Activated naive CD4-positive, alpha-beta T cell treated with anti-CD3 and anti-CD28 coated beads for 36 hours (primary cell): Measurements from ENCODE around the gene KCND3. TPM values are rescaled to one million over a fixed set of nuclear protein-coding genes. Genes with fewer than 3 reads are reported as not detected.

Experiments used
- CTCF ChIA-PET: fragments of 350-600 bp; sonication (Branson Sonifier 250); formaldehyde crosslinking; loops from one replicate; lab custom pipeline; 2021; ENCODE audit warnings: antibody characterized with exemption; lab: Charles Lee
- DNase-seq: peaks from one replicate; pipeline ENCODE4 v3.0.0-alpha.2; 2020
- H3K27ac Mint-ChIP-seq: one replicate; pipeline ENCODE4 v1.8.0; 2021; ENCODE audit warnings: mild to moderate bottlenecking, mixed read lengths
- H3K27me3 Mint-ChIP-seq: one replicate; pipeline ENCODE4 v1.8.0; 2021; ENCODE audit warnings: low read depth, mixed read lengths
- H3K36me3 Mint-ChIP-seq: one replicate; pipeline ENCODE4 v1.8.0; 2021; ENCODE audit warnings: low read depth, mixed read lengths
- H3K4me1 Mint-ChIP-seq: one replicate; pipeline ENCODE4 v1.8.0; 2021; ENCODE audit warnings: low read depth, mixed read lengths
- H3K4me3 Mint-ChIP-seq: one replicate; pipeline ENCODE4 v1.8.0; 2021; ENCODE audit warnings: mild to moderate bottlenecking, moderate library complexity, mixed read lengths
- H3K9me3 Mint-ChIP-seq: one replicate; pipeline ENCODE4 v1.8.0; 2021; ENCODE audit warnings: mixed read lengths
- intact Hi-C: fragments of 100-400 bp; cut with micrococcal nuclease; formaldehyde crosslinking; loops from one replicate; pipeline ENCODE4 v1.15.1; 2023
- total RNA-seq, 2 experiments: library from RNA; stranded (reverse); gene quantifications; one replicate each; pipeline ENCODE4 v1.2.3, GENCODE V29; 2021

KCND3 gene
- total RNA-seq, 2 experiments from 2014 or later, result not detected

GRCh38 chr1:111861523-111861922 lies 127.9 kb downstream of the KCND3 start:
- no peaks in the 10 kb centered on the region for H3K9me3 Mint-ChIP-seq
- no peak overlapping the region for H3K4me3 Mint-ChIP-seq
- H3K4me1 Mint-ChIP-seq, result peaks cover 4% of the 10 kb centered on the region
- CTCF ChIA-PET, result no interaction called here
- DNase-seq, result no peak
- H3K27ac Mint-ChIP-seq, result no peak overlapping the region
- no peaks in the 10 kb centered on the region for H3K36me3 Mint-ChIP-seq
- H3K27me3 Mint-ChIP-seq, result peaks cover 14% of the 10 kb centered on the region
- intact Hi-C loops, result no loop called here

- DNase-seq, result no peak
- no peaks in the 10 kb centered on the region for H3K4me1 Mint-ChIP-seq
- CTCF ChIA-PET, result no interaction called here
- no peaks in the 10 kb centered on the region for H3K36me3 Mint-ChIP-seq
- H3K27me3 Mint-ChIP-seq, result peaks cover 6% of the 10 kb centered on the region
- H3K27ac Mint-ChIP-seq, result no peak overlapping the region
- H3K4me3 Mint-ChIP-seq, result no peak overlapping the region
- no peaks in the 10 kb centered on the region for H3K9me3 Mint-ChIP-seq
- intact Hi-C loops, result no loop called here
Observed at GRCh38 chr1:111857194-111857651, 132.2 kb downstream of the KCND3 start.

- Mint-ChIP-seq H3K4me3 (no peak overlapping the region), H3K27ac (no peak overlapping the region), H3K36me3 (no peaks in the 10 kb centered on the region), H3K9me3 (no peaks in the 10 kb centered on the region), H3K4me1 (no peaks in the 10 kb centered on the region), H3K27me3 (peaks cover 9% of the 10 kb centered on the region)
- intact Hi-C loops, result no loop called here
- CTCF ChIA-PET, result no interaction called here
- DNase-seq, result no peak
Observed at GRCh38 chr1:111856411-111857185, 132.9 kb downstream of the KCND3 start.

GRCh38 chr1:111855260-111855659 lies 134.2 kb downstream of the KCND3 start:
- H3K4me1 Mint-ChIP-seq, result no peaks in the 10 kb centered on the region
- H3K27me3 Mint-ChIP-seq, result peaks cover 7% of the 10 kb centered on the region
- H3K4me3 Mint-ChIP-seq, result no peak overlapping the region
- CTCF ChIA-PET, result no interaction called here
- DNase-seq, result no peak
- no peaks in the 10 kb centered on the region for H3K36me3 Mint-ChIP-seq
- H3K9me3 Mint-ChIP-seq, result no peaks in the 10 kb centered on the region
- no peak overlapping the region for H3K27ac Mint-ChIP-seq
- intact Hi-C loops, result no loop called here

GRCh38 chr1:111852261-111852721 lies 137.2 kb downstream of the KCND3 start:
- Mint-ChIP-seq H3K27me3 (peaks cover 7% of the 10 kb centered on the region), H3K4me1 (no peaks in the 10 kb centered on the region), H3K36me3 (no peaks in the 10 kb centered on the region), H3K27ac (no peak overlapping the region), H3K9me3 (no peaks in the 10 kb centered on the region), H3K4me3 (no peak overlapping the region)
- CTCF ChIA-PET, result no interaction called here
- intact Hi-C loops, result no loop called here
- DNase-seq, result no peak

GRCh38 chr1:111851552-111851951 lies 137.9 kb downstream of the KCND3 start:
- intact Hi-C loops, result no loop called here
- Mint-ChIP-seq H3K4me3 (no peak overlapping the region), H3K36me3 (no peaks in the 10 kb centered on the region), H3K27ac (no peak overlapping the region), H3K4me1 (no peaks in the 10 kb centered on the region), H3K9me3 (no peaks in the 10 kb centered on the region), H3K27me3 (peaks cover 3% of the 10 kb centered on the region)
- CTCF ChIA-PET, result no interaction called here
- no peak for DNase-seq

- H3K4me3 Mint-ChIP-seq, result no peak overlapping the region
Observed at GRCh38 chr1:111850109-111850508, 139.4 kb downstream of the KCND3 start.

GRCh38 chr1:111848852-111849545 lies 140.5 kb downstream of the KCND3 start:
- no peaks in the 10 kb centered on the region for H3K9me3 Mint-ChIP-seq
- no peak for DNase-seq
- H3K4me3 Mint-ChIP-seq, result no peak overlapping the region
- no peak overlapping the region for H3K27ac Mint-ChIP-seq
- intact Hi-C loops, result no loop called here
- CTCF ChIA-PET, result interaction anchor here (0.6 kb wide), 1 partner anchor 221 kb away, joined by 3 read pairs; no protein-coding TSS in a partner anchor
- no peaks in the 10 kb centered on the region for H3K4me1 Mint-ChIP-seq
- H3K27me3 Mint-ChIP-seq, result peaks cover 3% of the 10 kb centered on the region
- no peaks in the 10 kb centered on the region for H3K36me3 Mint-ChIP-seq

More at GRCh38 chr1:111850109-111850508, 139.4 kb downstream of the KCND3 start:
- intact Hi-C loops, result no loop called here
- Mint-ChIP-seq H3K27me3 (peaks cover 3% of the 10 kb centered on the region), H3K36me3 (no peaks in the 10 kb centered on the region), H3K9me3 (no peaks in the 10 kb centered on the region), H3K4me1 (no peaks in the 10 kb centered on the region), H3K27ac (no peak overlapping the region)
- DNase-seq, result no peak
- CTCF ChIA-PET, result interaction anchor here (0.6 kb wide), 1 partner anchor 312 kb away, joined by 3 read pairs; no protein-coding TSS in a partner anchor

- Mint-ChIP-seq H3K27ac (no peak overlapping the region), H3K27me3 (peaks cover 3% of the 10 kb centered on the region), H3K4me1 (no peaks in the 10 kb centered on the region), H3K9me3 (no peaks in the 10 kb centered on the region), H3K36me3 (no peaks in the 10 kb centered on the region), H3K4me3 (no peak overlapping the region)
- intact Hi-C loops, result no loop called here
- CTCF ChIA-PET, result interaction anchor here (0.7 to 1.1 kb wide), 3 partner anchors 10 to 290 kb away, joined by 3 to 5 read pairs (median 3); no protein-coding TSS in a partner anchor
- no peak for DNase-seq
Observed at GRCh38 chr1:111847466-111847865, 142.0 kb downstream of the KCND3 start.

GRCh38 chr1:111846842-111847241 lies 142.6 kb downstream of the KCND3 start:
- H3K27me3 Mint-ChIP-seq, result peaks cover under 1% of the 10 kb centered on the region
- no peak for DNase-seq
- no peak overlapping the region for H3K27ac Mint-ChIP-seq
- CTCF ChIA-PET, result no interaction called here
- H3K4me1 Mint-ChIP-seq, result no peaks in the 10 kb centered on the region
- no peak overlapping the region for H3K4me3 Mint-ChIP-seq
- H3K9me3 Mint-ChIP-seq, result no peaks in the 10 kb centered on the region
- intact Hi-C loops, result no loop called here
- no peaks in the 10 kb centered on the region for H3K36me3 Mint-ChIP-seq

GRCh38 chr1:111843177-111843576 lies 146.3 kb downstream of the KCND3 start:
- DNase-seq, result no peak
- Mint-ChIP-seq H3K36me3 (no peaks in the 10 kb centered on the region), H3K27ac (no peak overlapping the region), H3K4me3 (no peak overlapping the region), H3K4me1 (no peaks in the 10 kb centered on the region), H3K9me3 (no peaks in the 10 kb centered on the region), H3K27me3 (no peaks in the 10 kb centered on the region)
- intact Hi-C loops, result no loop called here
- CTCF ChIA-PET, result no interaction called here

- H3K4me3 Mint-ChIP-seq, result no peak overlapping the region
- H3K27ac Mint-ChIP-seq, result no peak overlapping the region
- H3K4me1 Mint-ChIP-seq, result no peaks in the 10 kb centered on the region
- H3K9me3 Mint-ChIP-seq, result no peaks in the 10 kb centered on the region
- intact Hi-C loops, result no loop called here
- no peaks in the 10 kb centered on the region for H3K27me3 Mint-ChIP-seq
- CTCF ChIA-PET, result no interaction called here
- no peaks in the 10 kb centered on the region for H3K36me3 Mint-ChIP-seq
- DNase-seq, result no peak
Observed at GRCh38 chr1:111842411-111842810, 147.1 kb downstream of the KCND3 start.
